Fibroblast of skin of left quadriceps (primary cell): Measurements from ENCODE around the gene TLR5.
A peak's percentile ranks its signal among the peaks of the same experiment; 100 is the strongest.
"Not testable (repeated sequence)": the region's sequence is repeated elsewhere in the genome, so short reads cannot be mapped to it uniquely, and the experiment has no call there.

Source experiments
- DNase-seq, 2 experiments: peaks; one replicate each; pipeline ENCODE4 v3.0.0-alpha.2; 2013; ENCODE audit warnings: low read depth in 2 of 2

TLR5 gene, protein sequence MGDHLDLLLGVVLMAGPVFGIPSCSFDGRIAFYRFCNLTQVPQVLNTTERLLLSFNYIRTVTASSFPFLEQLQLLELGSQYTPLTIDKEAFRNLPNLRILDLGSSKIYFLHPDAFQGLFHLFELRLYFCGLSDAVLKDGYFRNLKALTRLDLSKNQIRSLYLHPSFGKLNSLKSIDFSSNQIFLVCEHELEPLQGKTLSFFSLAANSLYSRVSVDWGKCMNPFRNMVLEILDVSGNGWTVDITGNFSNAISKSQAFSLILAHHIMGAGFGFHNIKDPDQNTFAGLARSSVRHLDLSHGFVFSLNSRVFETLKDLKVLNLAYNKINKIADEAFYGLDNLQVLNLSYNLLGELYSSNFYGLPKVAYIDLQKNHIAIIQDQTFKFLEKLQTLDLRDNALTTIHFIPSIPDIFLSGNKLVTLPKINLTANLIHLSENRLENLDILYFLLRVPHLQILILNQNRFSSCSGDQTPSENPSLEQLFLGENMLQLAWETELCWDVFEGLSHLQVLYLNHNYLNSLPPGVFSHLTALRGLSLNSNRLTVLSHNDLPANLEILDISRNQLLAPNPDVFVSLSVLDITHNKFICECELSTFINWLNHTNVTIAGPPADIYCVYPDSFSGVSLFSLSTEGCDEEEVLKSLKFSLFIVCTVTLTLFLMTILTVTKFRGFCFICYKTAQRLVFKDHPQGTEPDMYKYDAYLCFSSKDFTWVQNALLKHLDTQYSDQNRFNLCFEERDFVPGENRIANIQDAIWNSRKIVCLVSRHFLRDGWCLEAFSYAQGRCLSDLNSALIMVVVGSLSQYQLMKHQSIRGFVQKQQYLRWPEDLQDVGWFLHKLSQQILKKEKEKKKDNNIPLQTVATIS

DNA sequence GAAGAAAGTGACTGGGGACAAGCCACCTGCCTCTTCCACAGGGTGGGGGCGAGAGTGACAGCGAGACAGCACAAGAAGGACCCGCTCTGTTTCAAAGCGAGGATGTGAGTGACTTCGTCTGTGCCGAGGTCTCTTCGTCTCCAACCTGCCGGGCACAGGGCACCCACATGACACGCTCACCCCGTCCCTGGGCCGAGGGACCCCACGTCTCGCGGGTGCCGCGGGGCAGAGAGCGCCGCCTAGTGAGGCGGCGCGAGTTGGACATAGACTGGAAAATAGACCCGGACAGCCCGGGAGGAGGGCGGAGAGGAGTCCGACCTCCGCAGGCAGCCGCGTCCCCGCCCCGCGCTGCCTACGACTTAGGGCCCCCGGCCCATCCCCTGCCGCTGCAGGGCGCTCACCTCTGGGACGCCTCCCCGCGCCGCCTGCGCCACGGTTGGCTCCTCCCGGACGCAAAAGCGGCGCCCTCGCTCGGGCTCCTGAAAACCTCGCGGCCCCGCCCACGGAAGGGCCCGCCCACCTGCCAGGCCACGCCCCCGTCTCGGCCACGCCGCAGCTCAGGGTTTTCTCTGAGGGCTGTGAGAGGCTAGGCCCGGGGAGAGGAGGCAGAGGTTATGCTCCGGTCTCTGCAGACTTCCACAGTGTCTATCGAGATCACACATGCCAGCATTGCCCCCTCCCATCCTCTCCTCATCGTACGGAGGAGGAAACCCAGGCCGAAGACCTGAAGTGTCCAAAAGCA, at the start of gene TLR5:
Gene TLR5, minus strand, starts transcription at position 454 of the 742 bp plus-strand sequence. CDS start 30,217 bp downstream, outside the sequence.
- DNase-seq, result peak in 1 of 2 experiments; percentile 20

DNA sequence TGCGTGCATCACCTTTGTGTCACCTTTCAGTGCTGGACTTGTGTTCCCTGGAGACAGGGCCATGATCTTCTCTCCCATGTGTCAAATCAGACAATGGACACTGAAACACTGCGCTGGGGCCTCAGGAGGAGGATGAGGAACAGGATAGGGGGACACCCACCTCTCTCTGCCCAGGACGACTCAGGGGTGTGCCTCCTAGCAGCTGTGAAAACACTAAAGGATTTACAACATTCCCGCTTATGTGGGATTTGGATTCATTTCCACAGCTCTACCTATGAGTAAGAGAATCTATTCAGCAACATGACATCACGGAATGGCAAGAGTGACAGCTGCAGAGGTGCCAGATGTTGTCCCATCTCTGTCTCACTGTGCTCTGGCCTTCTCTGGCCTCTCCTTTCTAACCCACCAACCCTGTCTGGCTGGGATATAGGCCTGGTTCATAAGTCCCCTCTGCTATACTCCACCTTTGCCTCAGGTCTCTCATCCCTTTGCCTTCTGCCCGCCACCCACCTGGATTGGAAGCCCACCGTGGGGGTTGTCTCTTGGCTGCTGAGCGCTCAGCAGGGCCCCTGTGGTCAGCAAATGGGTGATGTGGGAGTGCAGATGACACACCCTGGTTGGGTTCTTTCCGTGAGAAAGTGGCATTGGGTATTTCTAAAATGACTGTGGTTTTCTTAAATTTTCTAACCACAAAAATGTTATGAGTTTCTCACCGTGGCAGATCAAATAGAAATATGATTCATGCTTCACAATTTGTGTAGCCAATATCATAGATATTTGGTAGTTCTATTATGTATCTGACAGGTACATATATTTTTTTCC, 47.1 kb upstream of the TLR5 start:
- no peak for DNase-seq

- no peak for DNase-seq
Measured at GRCh38 chr1:223189525-223189902, 46.5 kb upstream of the TLR5 start.

- DNase-seq, result no peak
Measured at GRCh38 chr1:223188618-223189356, 45.7 kb upstream of the TLR5 start.

- no peak for DNase-seq
Measured at GRCh38 chr1:223186800-223187199, 43.8 kb upstream of the TLR5 start.

DNA sequence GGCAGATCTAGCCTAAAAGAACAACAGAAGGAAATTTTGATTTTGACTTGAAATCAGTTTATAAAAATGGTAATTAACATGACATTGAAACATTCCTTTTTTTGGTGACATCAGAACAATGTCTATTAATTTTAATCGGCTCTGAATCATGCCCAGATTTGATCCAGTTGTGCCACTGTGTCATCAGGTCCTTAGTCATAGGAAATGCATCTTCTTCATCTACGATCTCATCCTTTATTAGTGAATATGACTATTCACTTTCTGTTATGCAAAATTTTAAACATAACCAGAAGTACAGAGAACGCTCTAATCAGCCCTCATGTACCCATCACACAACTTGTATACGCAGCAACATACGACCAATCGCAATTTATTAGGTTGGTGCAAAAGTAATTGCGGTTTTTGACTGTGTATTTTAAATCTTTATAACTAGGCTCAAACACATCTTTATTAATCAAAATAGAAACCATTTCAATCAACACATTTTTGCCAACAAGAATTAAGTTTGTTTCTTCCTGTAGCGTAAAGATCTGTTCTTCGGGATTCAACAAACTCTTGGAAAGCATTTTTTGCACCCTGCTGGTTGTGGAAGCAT, 40.3 kb upstream of the TLR5 start:
- no peak for DNase-seq

GRCh38 chr1:223180731-223181321, 37.8 kb upstream of the TLR5 start:
- DNase-seq, result peak; percentile 21 to 30

DNA sequence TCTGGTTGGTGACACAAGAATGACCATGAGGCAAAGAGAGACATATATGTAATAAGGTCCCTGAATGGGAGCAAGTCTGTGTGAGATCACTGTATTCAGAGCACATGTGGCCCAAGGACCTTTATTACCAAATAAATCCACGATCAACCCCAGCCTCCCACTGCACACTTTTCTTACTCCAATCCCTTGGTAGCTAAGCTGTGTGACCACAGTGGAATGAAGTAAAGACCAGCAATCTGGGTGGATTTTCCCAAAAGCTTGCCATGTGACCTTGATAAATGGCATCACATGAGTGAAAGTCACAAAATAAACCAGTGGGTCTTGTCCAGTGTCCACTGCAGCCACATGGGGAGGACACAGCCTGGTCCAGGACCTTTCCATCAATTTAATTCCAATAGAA, 36.7 kb upstream of the TLR5 start:
- DNase-seq, result no peak

GRCh38 chr1:223179280-223179679, 36.2 kb upstream of the TLR5 start:
- DNase-seq, result no peak

DNA sequence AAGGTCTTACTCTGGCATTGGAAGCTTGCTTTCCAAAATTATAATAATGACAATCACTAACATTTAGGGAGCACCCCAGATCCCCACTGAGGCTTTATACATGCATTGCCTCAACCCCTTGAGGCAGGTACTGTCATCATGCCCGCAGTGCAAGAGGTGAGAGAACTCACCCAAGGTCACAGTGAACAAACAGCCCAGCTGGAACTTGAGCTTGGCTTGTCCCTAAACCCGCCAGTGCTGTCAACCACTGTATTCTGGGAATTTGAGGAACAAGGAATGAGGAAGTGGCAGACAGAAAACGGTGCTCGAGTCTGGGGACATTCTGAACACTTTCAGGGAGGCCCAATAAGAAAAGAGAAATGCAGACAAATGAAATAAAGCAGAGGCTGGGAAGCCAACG, 34.6 kb upstream of the TLR5 start:
- no peak for DNase-seq

DNA sequence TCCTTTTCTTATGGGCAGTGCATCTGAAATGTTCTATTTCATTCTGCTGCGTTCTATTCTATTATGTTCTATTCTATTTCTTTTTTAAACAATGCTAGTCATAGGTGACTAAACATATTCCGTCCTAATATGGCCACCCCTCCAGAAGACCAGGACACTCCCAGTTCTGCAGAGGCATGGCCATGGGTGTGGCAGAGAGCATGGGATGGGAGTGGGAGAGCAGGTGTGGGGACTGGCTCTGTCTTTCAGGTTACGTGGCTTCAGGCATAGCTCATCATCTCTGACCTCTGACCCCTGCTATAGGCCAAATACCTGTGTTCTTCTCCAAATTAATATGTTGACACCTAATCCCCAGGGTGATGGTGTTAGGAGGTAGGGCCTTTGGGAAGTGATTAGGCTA, 33.4 kb upstream of the TLR5 start:
- DNase-seq, result no peak

- no peak for DNase-seq
Measured at GRCh38 chr1:223175633-223176032, 32.6 kb upstream of the TLR5 start.

- DNase-seq, result no peak
Measured at GRCh38 chr1:223175032-223175431, 32.0 kb upstream of the TLR5 start.

- not testable (repeated sequence) for DNase-seq
Measured at GRCh38 chr1:223169458-223169857, 26.4 kb upstream of the TLR5 start.

DNA sequence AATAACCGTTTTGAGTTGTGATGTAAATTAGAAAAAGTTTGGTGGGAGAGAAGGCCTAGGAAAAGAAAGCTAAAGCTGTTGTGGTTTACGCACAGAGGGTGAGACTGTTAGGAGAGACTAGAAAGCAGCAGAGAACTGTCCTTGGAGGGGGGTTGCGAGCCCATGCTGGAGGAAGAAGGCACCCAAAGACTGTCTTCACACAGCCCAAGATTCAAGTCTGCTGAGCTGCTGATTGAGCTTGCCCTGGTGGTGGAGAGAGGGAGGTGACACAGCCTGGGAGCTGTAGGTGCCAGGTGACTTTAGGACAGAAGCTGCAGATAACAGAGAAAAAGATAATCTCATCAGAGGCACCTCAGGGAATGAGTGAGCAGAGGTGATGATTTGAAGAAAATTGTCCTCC, 18.3 kb upstream of the TLR5 start:
- DNase-seq, result no peak

GRCh38 chr1:223156343-223156742, 13.3 kb upstream of the TLR5 start:
- DNase-seq, result no peak

- DNase-seq, result no peak
Measured at GRCh38 chr1:223155153-223155552, 12.1 kb upstream of the TLR5 start.

DNA sequence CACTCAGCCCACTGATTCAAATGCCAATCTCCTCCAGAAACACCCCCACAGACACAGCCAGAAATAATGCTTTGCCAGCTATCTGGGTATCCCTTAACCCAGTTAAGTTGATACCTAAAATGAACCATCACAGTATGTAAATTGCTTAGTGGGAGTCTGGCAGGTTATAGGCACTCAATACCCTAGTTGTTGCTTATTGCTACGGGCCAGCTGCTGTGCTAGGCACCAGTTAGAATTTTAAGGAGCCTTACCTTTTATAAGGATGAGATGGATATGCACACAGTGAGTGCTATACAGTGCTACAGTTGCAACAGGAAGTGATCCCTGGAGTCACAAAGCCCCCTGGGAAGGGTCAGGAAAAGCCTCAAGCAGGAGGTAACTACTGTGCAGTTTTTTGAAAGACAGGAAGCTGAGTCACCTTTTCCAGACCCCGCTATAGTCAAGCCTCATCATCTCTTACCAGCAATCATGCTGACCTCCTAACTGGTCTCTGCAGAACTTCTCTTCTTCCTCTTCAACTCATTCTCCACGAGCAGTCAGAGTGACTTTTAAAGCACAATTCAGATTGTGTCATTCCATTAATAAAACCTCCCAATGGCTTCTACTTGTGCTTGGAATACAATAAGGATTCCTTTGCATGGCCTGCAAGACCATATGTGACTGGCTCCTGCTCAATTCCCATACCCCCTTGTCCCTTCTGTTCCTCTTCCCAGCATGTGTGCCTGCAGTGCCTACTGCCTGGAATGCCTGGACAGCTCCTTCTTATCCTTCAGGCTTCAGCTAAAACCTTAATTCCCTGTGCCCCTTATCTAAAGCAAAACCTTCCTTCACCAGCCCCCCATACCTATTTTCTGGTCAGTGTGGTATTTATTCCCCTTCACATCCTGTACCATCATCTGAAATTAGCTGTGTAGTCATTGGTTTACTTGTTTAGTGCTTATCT, 10.4 kb upstream of the TLR5 start:
- no peak for DNase-seq

- no peak for DNase-seq
Measured at GRCh38 chr1:223152399-223152798, 9.4 kb upstream of the TLR5 start.
